ENCODE results near the gene RFX2. TPM values are rescaled to one million over a fixed set of nuclear protein-coding genes. Genes with fewer than 3 reads are reported as not detected.

Gene RFX2
- total RNA-seq, 1 donor from 2014 or later, result 20.9 TPM

GRCh38 chr19:6087074-6087571, 23.2 kb downstream of the RFX2 start:
- peak; percentile 16 to 27 for ATAC-seq
- intact Hi-C loops (cut with DNase I), result no loop called here
- peak overlapping the region; percentile 31 for H3K4me3 ChIP-seq

DNA sequence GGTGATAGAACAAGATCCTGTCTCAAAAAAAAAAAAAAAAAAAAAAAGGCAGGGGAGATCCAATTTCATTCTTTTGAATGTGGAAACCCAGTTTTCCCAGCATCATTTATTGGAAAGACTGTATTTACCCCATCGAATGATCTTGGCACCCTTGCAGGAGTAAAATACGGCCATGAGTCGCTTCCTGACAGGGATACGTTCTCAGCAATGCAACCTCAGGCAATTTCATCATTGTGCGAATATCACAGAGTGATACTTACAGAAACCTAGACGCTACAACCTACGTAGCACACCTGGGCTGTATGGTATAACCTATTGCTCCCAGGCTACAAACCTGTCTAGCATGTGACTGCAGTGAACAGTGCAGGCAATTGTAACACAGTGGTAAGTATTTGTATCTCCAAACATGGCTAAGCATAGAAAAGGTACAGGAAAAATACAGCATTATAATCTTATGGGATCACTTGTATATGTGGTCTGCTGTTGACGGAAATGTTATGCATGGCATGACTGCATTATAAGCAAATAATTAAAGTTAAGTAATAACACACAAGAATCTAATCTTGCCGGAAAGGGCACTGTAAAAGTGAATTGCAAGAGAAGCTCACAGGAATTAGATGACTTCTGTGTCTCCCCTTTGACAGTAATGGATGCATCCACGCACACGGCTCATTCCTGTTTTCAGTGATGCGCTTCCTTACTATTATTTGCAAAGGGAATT, 24.1 kb downstream of the RFX2 start:
- no peak for DNase-seq
- H3K27ac ChIP-seq, result peak overlapping the region; percentile 84

More at GRCh38 chr19:6087074-6087571, 23.2 kb downstream of the RFX2 start:
- Histone ChIP-seq H3K36me3 (no peaks in the 10 kb centered on the region), H3K27ac (peak overlapping the region; percentile 84), H3K27me3 (ENCODE audit: low read depth) (no peaks in the 10 kb centered on the region), H3K4me1 (peaks cover 50% of the 10 kb centered on the region), H3K9me3 (no peaks in the 10 kb centered on the region)
- no peak for DNase-seq
- TF ChIP-seq CTCF (IDR thresholded peaks at IDR 0.05), result no peak

DNA sequence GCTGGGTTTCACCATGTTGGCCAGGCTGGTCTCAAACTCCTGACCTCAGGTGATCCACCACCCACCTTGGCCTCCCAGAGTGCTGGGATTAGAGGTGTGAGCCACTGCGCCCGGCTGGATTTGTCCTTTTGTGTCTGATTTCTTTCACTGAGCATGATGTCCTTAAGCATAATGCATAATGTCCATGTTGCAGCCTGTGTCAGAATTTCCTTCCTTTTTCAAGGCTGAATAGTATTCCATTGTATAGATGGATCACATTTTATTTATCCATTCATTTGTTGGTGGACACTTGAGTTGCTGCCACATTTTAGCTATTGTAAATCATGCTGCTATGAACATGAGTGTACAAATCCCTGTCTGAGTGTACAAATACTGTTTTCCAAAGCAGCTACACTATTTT, 25.5 kb downstream of the RFX2 start:
- no peaks in the 10 kb centered on the region for H3K9me3 ChIP-seq
- no peaks in the 10 kb centered on the region for H3K27me3 ChIP-seq (ENCODE audit: low read depth)
- H3K4me1 ChIP-seq, result peaks cover 38% of the 10 kb centered on the region
- no peak for TF ChIP-seq CTCF (IDR thresholded peaks at IDR 0.05)
- intact Hi-C loops (cut with DNase I), result no loop called here
- no peak overlapping the region for H3K4me3 ChIP-seq
- ATAC-seq (no peak), DNase-seq (no peak)
- H3K36me3 ChIP-seq, result no peaks in the 10 kb centered on the region
- no peak overlapping the region for H3K27ac ChIP-seq

More for the DNA sequence above, 24.1 kb downstream of the RFX2 start:
- Histone ChIP-seq H3K36me3 (no peaks in the 10 kb centered on the region), H3K27me3 (ENCODE audit: low read depth) (no peaks in the 10 kb centered on the region), H3K9me3 (no peaks in the 10 kb centered on the region), H3K4me3 (no peak overlapping the region), H3K4me1 (peaks cover 41% of the 10 kb centered on the region)
- no peak for TF ChIP-seq CTCF (IDR thresholded peaks at IDR 0.05)
- no peak for ATAC-seq
- intact Hi-C loops (cut with DNase I), result no loop called here

DNA sequence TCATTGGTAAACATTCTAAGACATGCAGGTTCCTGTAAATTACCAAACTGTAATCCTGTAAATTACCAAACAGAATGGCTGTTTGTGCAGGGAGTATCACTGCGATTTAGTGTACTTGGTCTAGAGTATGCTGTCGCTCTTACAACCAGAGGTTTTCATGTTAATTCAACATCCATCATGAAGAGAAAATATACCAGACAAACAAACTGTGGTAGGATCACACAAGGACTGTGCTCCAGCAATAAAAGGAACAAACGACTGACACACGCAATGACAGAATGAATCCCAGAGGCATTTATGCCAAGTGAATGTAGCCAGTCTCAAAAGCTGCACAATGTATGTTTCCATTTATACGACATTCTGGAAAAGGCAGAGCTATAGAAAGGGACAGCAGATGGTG, 31.2 kb downstream of the RFX2 start:
- no peaks in the 10 kb centered on the region for H3K9me3 ChIP-seq
- no peak overlapping the region for H3K4me3 ChIP-seq
- H3K27ac ChIP-seq, result no peak overlapping the region
- H3K36me3 ChIP-seq, result no peaks in the 10 kb centered on the region
- intact Hi-C loops (cut with DNase I), result no loop called here
- no peak for DNase-seq
- peaks cover 11% of the 10 kb centered on the region for H3K4me1 ChIP-seq
- ATAC-seq, result no peak
- no peaks in the 10 kb centered on the region for H3K27me3 ChIP-seq (ENCODE audit: low read depth)
- TF ChIP-seq CTCF (IDR thresholded peaks at IDR 0.05), result no peak

DNA sequence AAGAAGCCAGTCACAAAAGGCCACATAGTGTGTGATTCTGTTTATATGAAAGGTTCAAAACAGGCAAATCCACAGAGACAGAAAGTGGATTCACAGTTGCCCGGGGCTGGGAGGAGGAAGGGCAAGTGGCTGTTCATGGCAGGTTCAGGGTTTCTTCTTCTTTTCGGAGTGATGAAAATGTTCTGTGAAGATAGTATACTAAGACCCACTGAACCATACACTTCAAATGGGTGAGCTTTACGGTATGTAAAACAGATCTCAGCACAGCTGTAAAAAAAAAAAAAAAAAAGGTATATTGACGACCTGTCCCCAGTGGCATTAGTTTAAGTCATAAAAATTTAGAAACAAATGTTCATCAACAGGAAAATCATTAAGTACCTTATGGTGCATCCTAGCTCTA, 32.2 kb downstream of the RFX2 start:
- intact Hi-C loops (cut with DNase I), result no loop called here
- no peak for ATAC-seq
- no peaks in the 10 kb centered on the region for H3K27me3 ChIP-seq (ENCODE audit: low read depth)
- no peak overlapping the region for H3K4me3 ChIP-seq
- peaks cover 11% of the 10 kb centered on the region for H3K4me1 ChIP-seq
- no peak for DNase-seq
- TF ChIP-seq CTCF (IDR thresholded peaks at IDR 0.05), result no peak
- no peaks in the 10 kb centered on the region for H3K9me3 ChIP-seq
- no peaks in the 10 kb centered on the region for H3K36me3 ChIP-seq
- H3K27ac ChIP-seq, result no peak overlapping the region

All from lower lobe of right lung (tissue), 2 donors.